OCI-LY1 (cell line): ENCODE results near the gene RECQL5.

ENCODE experiments used
- CTCF ChIP-seq: fragments of 200-600 bp; sonication (generic), shearing (Covaris generic); IDR thresholded peaks from 2 replicates; pipeline ENCODE4 v1.5.1; 2017; ENCODE audit warnings: mild to moderate bottlenecking, antibody characterized with exemption, low read length, moderate library complexity, mixed read lengths
- EZH2 ChIP-seq: fragments of 200-600 bp; sonication (generic), shearing (Covaris generic); IDR thresholded peaks from 2 replicates; pipeline ENCODE4 v1.8.0; 2017; ENCODE audit warnings: borderline replicate concordance, mixed run types, mild to moderate bottlenecking, antibody characterized with exemption, low read length, moderate library complexity, mixed read lengths

GRCh38 chr17:75642182-75642783 is 24.7 kb downstream of the RECQL5 start:
- no peak for TF ChIP-seq EZH2
- TF ChIP-seq CTCF = no peak
